ENCODE results near the gene UBE2S.
A peak's percentile ranks its signal among the peaks of the same experiment; 100 is the strongest.

Gene UBE2S

GRCh38 chr19:55353803-55354697 is 53.5 kb downstream of the UBE2S start (continued):
- TF ChIP-seq ZNF449 (tag by site-specific recombination; IDR thresholded peaks at IDR 0.05) (peak; percentile 66; the same call in 1 of the 2 replicates), ZNF777 (tag by site-specific recombination; IDR thresholded peaks at IDR 0.05; ENCODE audit: borderline replicate concordance) (peak; percentile 67; the same call in 1 of the 2 replicates), HIC1 (tag by site-specific recombination; IDR thresholded peaks at IDR 0.05) (peak; percentile 42), ZNF518A (tag by site-specific recombination; conservative IDR thresholded peaks at IDR 0.05; ENCODE audit: low read depth) (no peak), PRDM2 (tag by site-specific recombination; IDR thresholded peaks at IDR 0.05; ENCODE audit: borderline replicate concordance) (no peak), ZSCAN30 (tag by site-specific recombination; IDR thresholded peaks at IDR 0.05) (no peak), ZNF324 (tag by site-specific recombination; IDR thresholded peaks at IDR 0.05) (no peak), RBAK (tag by site-specific recombination; IDR thresholded peaks at IDR 0.05) (no peak), ZNF391 (tag by site-specific recombination; IDR thresholded peaks at IDR 0.05; ENCODE audit: borderline replicate concordance, low read depth) (no peak), ZNF768 (tag by site-specific recombination; IDR thresholded peaks at IDR 0.05) (no peak), ZNF26 (tag by site-specific recombination; IDR thresholded peaks at IDR 0.05) (no peak), ZNF248 (tag by site-specific recombination; IDR thresholded peaks at IDR 0.05) (no peak), ZNF341 (tag by site-specific recombination; IDR thresholded peaks at IDR 0.05; ENCODE audit: low read depth) (0 out of 2 replicates have a peak, but pooled peaks have one; percentile 46), ZNF692 (tag by site-specific recombination; IDR thresholded peaks at IDR 0.05) (no peak), KLF8 (tag by site-specific recombination; IDR thresholded peaks at IDR 0.05) (peak; percentile 88), SP3 (tag by site-specific recombination; IDR thresholded peaks at IDR 0.05) (peak; percentile 94), WT1 (tag by site-specific recombination; IDR thresholded peaks at IDR 0.05) (0 out of 2 replicates have a peak, but pooled peaks have one; percentile 28), ZNF239 (tag by site-specific recombination; IDR thresholded peaks at IDR 0.05) (no peak), GLIS2 (tag by site-specific recombination; IDR thresholded peaks at IDR 0.05) (no peak), SP2 (tag by site-specific recombination; IDR thresholded peaks at IDR 0.05) (peak; percentile 91)

All from HEK293 (cell line).